Lower leg skin (tissue), 3 donors: ENCODE measurements around the gene AMOTL2.

Source experiments
- CTCF ChIP-seq, 3 donors: fragments of 450-650 bp; IDR thresholded peaks; one replicate each; pipeline ENCODE4 v1.5.1; 2016; ENCODE audit warnings: antibody characterized with exemption in 3 of 3, mild to moderate bottlenecking in 3 of 3, moderate library complexity in 2 of 3
- POLR2A ChIP-seq, 2 donors: fragments of 450-650 bp; IDR thresholded peaks; one replicate each; pipeline ENCODE4 v1.6.1; 2016 to 2017; ENCODE audit warnings: antibody characterized with exemption in 2 of 2, mild to moderate bottlenecking in 1 of 2, moderate library complexity in 1 of 2

DNA sequence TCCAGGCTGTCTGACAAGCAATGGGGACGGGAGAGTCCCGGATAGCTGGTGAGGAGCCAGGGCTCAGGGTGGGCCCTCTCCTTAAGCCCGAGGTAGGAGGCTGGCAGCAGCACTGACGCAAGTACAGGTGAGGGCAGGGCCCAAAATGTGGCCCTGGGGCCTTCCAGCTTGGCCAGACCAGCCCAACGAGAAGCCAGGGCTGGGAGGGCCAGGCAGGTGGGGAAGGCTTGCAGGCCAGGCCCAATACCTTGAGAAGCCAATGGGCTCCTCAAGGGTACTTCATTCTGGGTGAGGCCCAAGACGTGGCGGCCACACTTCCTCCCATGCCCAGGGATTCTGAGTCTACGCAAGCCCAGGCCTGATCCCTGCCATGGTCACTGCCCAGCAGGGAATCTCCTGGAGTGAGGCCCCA, 37.2 kb downstream of the AMOTL2 start:
- TF ChIP-seq CTCF (IDR thresholded peaks at IDR 0.05) (no peak), POLR2A (IDR thresholded peaks at IDR 0.05) (no peak)
